ENCODE results near the gene OIT3.
"Not testable (repeated sequence)": the region's sequence is repeated elsewhere in the genome, so short reads cannot be mapped to it uniquely, and the experiment has no call there.

Gene OIT3

DNA sequence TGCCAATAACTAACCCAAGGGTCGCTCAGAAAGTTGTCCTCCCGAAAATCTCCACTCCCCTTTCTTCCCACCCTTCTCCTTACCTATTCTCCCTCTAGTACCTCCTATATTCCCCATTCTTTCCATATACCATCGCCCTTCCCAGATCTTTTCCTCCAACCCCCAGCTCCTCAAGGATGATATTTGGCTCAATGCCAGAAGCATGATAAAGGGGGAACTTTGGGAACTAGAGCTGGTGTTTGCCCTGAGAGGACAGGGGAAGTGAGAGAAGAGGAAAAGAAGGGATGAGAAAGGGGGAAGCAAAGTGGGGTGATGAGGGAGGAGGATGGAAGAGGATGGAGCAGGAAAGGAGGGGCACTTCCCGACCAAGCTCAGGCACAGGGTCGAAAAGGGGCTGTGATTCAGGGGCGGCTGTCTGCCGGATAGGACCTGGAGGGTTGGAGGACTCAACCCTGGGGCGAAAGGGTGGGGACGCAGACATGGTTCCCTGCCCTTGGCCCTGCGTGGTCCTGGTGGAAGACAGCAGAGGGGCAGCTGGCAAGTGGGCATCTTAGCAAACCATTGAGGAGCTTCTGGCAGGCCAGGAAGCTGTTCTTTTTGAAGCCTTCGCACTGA lies 1.8 kb downstream of the OIT3 start:
- no peak for DNase-seq
- intact Hi-C loops (cut with DNase I): no loop called here

DNA sequence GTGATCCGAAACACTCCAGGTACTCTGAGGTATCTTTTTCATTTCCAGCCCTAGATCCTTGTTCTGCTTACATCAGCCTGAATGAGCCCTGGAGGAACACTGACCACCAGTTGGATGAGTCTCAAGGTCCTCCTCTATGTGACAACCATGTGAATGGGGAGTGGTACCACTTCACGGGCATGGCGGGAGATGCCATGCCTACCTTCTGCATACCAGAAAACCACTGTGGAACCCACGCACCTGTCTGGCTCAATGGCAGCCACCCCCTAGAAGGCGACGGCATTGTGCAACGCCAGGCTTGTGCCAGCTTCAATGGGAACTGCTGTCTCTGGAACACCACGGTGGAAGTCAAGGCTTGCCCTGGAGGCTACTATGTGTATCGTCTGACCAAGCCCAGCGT lies 5.1 kb downstream of the OIT3 start:
- DNase-seq: no peak
- intact Hi-C loops (cut with DNase I): no loop called here

- intact Hi-C loops (cut with DNase I): no loop called here
- no peak for DNase-seq
Measured at GRCh38 chr10:72899545-72899944, 6.0 kb downstream of the OIT3 start.

- DNase-seq; intact Hi-C loops (cut with DNase I): not testable (repeated sequence)
Measured at GRCh38 chr10:72903941-72904446, 10.5 kb downstream of the OIT3 start.

DNA sequence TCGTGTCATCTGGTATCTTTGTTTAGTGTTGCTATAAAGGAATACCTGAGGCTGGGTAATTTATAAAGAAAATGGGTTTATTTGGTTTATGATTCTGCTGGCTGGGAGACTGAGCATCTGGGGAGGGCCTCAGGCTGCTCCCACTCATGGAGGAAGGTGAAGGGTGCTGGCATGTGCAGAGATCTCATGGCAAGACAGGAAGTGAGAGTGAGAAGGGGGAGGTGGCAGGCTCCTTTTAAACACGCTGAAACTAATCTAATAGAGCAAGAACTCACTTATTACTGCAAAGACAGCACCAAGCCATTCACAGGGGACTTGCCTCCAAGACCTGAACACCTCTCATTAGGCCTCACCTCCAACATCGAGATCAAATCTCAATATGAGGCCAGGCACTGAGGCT lies 11.3 kb downstream of the OIT3 start:
- no peak for DNase-seq
- intact Hi-C loops (cut with DNase I): no loop called here

DNA sequence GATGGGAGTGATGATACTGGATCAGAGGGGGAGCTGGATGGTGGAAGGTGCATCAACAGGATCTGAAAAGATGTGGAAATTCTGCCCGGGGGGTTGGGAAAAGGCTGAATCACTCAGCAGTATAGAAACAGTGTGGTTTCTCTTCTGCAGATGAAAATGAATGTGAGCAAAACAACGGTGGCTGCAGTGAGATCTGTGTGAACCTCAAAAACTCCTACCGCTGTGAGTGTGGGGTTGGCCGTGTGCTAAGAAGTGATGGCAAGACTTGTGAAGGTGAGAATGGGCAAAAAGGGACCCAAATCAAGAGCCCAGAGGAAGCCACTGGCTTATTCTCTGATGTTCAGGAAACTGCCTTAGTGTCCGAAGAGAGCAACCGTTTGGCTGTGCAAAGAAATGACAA lies 12.9 kb downstream of the OIT3 start:
- no peak for DNase-seq
- intact Hi-C loops (cut with DNase I): no loop called here

DNA sequence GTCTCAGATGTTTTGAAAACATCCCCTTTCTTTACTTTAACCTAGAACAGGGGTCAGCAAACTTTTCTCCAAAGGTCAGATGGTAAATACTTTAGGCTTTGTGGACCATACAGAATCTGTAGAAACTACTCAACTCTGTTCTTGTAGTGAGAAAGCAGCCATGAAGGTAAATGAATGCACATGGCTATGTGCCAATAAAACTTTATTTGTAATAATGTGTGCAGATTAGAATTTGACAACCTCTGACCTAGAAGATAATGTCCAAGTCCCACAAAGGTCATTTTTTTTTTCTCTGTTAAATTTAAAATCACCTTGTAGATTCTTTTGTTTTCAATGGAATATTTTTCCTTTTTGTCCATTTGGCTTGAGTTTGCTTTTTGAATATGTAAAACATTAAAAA lies 17.2 kb downstream of the OIT3 start:
- intact Hi-C loops (cut with DNase I): no loop called here
- DNase-seq: no peak

GRCh38 chr10:72911758-72912157 lies 18.2 kb downstream of the OIT3 start:
- DNase-seq: no peak
- intact Hi-C loops (cut with DNase I): no loop called here

GRCh38 chr10:72912736-72913135 lies 19.2 kb downstream of the OIT3 start:
- no peak for DNase-seq
- intact Hi-C loops (cut with DNase I): no loop called here

DNA sequence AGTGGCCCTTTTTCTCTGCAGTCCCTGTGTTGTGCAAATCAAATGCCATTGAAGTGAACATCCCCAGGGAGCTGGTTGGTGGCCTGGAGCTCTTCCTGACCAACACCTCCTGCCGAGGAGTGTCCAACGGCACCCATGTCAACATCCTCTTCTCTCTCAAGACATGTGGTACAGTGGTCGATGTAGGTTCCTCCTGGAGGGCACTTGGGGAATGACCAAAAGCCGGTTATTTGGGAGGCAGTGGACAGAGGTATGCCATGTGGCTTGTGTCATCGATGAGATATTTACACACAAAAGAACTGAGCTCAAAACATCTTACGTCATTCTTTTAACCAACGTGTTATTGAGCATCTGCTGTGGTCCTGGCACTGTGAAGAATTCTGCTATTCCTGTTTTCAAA lies 19.7 kb downstream of the OIT3 start:
- no peak for DNase-seq
- intact Hi-C loops (cut with DNase I): no loop called here

DNA sequence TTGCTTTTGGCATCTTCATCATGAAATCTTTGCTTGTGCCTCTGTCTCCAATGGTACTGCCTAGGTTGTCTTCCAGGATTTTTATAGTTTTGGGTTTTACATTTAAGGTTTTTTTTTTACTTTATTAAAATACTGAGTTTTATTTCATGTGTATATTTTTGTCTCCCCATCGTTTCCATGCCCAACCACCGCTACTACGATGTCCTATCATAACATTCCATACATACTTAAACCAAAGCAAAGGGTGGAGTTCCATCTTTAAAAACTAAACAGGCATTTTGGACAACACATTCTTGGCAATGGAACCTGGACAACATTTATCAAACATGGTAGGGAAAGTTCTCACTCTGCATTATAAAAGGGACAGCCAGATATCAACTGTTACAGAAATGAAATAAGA lies 23.7 kb downstream of the OIT3 start:
- DNase-seq; intact Hi-C loops (cut with DNase I): not testable (repeated sequence)

DNA sequence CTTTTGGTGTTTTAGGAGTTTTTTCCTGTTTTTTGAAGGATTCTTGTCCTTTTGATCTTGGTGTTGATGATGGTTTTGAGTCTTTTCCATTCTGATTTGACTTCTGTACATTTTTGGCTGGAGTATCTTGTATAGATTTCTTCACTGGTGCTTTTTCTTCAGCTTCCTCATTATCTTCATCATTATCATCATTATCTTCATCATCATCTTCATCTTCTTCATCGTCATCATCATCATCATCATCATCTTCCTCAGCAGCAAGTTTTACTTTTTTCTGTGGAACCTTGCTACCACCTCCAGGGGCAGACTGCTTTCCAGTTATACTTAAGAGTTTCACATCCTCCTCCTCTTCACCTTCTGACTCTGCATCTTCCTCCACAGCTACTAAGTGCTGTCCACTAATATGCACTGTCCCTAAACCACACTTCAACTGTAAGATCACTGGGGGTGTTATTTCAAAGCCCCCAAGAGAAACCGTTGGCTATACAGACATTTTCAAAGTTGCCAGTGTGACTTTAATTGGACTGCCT lies 24.3 kb downstream of the OIT3 start:
- intact Hi-C loops (cut with DNase I); DNase-seq: not testable (repeated sequence)

- DNase-seq: no peak
- intact Hi-C loops (cut with DNase I): no loop called here
Measured at GRCh38 chr10:72918352-72918751, 24.8 kb downstream of the OIT3 start.

GRCh38 chr10:72921147-72921683 lies 27.7 kb downstream of the OIT3 start:
- DNase-seq; intact Hi-C loops (cut with DNase I): not testable (repeated sequence)

GRCh38 chr10:72924351-72924750 lies 30.8 kb downstream of the OIT3 start:
- no peak for DNase-seq
- intact Hi-C loops (cut with DNase I): no loop called here

DNA sequence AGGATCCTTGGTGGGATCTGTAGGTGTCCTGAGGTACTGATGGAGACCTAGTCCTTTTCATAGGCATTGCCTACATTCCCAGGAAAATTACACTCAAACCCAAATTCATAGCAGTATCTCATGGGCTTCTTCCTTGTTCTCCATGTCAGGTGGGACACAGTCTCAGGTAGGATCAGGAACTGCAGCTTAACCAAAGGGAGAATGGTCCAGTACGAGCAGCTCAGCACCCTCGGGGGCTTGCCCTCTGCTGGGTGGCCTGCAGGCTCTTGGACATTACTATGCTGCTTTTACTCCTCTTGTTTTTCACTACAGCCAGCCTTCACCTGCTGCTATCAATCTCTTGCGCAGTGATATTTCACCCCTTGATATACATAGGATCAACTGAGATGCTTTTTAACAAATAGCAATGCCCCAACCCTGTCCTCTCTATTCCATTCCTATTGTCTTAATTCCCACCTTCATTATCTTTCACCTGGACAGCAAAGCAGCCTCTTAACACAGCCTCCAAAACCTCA lies 32.5 kb downstream of the OIT3 start:
- DNase-seq: no peak
- intact Hi-C loops (cut with DNase I): no loop called here

GRCh38 chr10:72927485-72927884 lies 33.9 kb downstream of the OIT3 start:
- intact Hi-C loops (cut with DNase I): no loop called here
- DNase-seq: no peak

GRCh38 chr10:72928798-72929197 lies 35.3 kb downstream of the OIT3 start:
- DNase-seq: no peak
- intact Hi-C loops (cut with DNase I): no loop called here

GRCh38 chr10:72930276-72930675 lies 36.7 kb downstream of the OIT3 start:
- intact Hi-C loops (cut with DNase I): no loop called here
- no peak for DNase-seq

GRCh38 chr10:72932259-72933015 lies 38.9 kb downstream of the OIT3 start:
- DNase-seq: no peak
- intact Hi-C loops (cut with DNase I): no loop called here
